GM12801 (cell line): Measurements from ENCODE around the gene ALDH7A1.

Experiments
- CTCF ChIP-seq: IDR thresholded peaks from one replicate; pipeline ENCODE4 v1.5.1; 2011; ENCODE audit warnings: control low read depth; ENCODE audit not compliant: insufficient read length; ENCODE audit errors: extremely low read depth

The ALDH7A1 gene

GRCh38 chr5:126511961-126512360 is 83.1 kb downstream of the ALDH7A1 start:
- TF ChIP-seq CTCF, result no peak

GRCh38 chr5:126509339-126509738 is 85.7 kb downstream of the ALDH7A1 start:
- TF ChIP-seq CTCF, result no peak

- TF ChIP-seq CTCF, result no peak
Observed at GRCh38 chr5:126508962-126509279, 86.1 kb downstream of the ALDH7A1 start.

- TF ChIP-seq CTCF, result no peak
Observed at GRCh38 chr5:126508251-126508961, 86.6 kb downstream of the ALDH7A1 start.

GRCh38 chr5:126506079-126506478 is 88.9 kb downstream of the ALDH7A1 start:
- TF ChIP-seq CTCF, result no peak

GRCh38 chr5:126503602-126504104 is 91.4 kb downstream of the ALDH7A1 start:
- no peak for TF ChIP-seq CTCF

- no peak for TF ChIP-seq CTCF
Observed at GRCh38 chr5:126501448-126501847, 93.6 kb downstream of the ALDH7A1 start.
